Body of pancreas (tissue), 4 donors: ENCODE results near the gene MAGEA2B.

Experiments
- CTCF ChIP-seq, 7 experiments: fragments of 450-650 bp in 4 of 7; fragments of 200-600 bp in 3 of 7; sonication (generic) in 3 of 7; IDR thresholded peaks; one replicate each; pipeline ENCODE4 v1.5.1; 2016 to 2019; ENCODE audit warnings: antibody characterized with exemption in 7 of 7
- POLR2A ChIP-seq, 3 donors: fragments of 450-650 bp; IDR thresholded peaks; one replicate each; pipeline ENCODE4 v1.6.1; 2016; ENCODE audit warnings: antibody characterized with exemption in 3 of 3, mild to moderate bottlenecking in 2 of 3

- TF ChIP-seq CTCF (IDR thresholded peaks at IDR 0.05) (no peak), POLR2A (IDR thresholded peaks at IDR 0.05) (no peak)
These were observed 11.0 kb downstream of the MAGEA2B start for GRCh38 chrX:152725409-152725808.
